HG03354 (cell line): ENCODE data around the gene SLC14A1.
A peak's percentile ranks its signal among the peaks of the same experiment; 100 is the strongest.

ENCODE experiments used
- ATAC-seq: cut with Tn5 transposase; IDR thresholded peaks from one replicate; pipeline ENCODE4 v1.9.1; 2021; ENCODE audit warnings: mild to moderate bottlenecking; ENCODE audit not compliant: unreplicated experiment, poor library complexity, severe bottlenecking

SLC14A1 gene

GRCh38 chr18:45723567-45724355, at the start of gene SLC14A1:
TSS of gene SLC14A1 (plus strand) at chr18:45724181. CDS start at chr18:45730321, 6,140 bp downstream.
- ATAC-seq: no peak

- no peak for ATAC-seq
These were observed 46.6 kb upstream of the SLC14A1 start for GRCh38 chr18:45677276-45677807.

DNA sequence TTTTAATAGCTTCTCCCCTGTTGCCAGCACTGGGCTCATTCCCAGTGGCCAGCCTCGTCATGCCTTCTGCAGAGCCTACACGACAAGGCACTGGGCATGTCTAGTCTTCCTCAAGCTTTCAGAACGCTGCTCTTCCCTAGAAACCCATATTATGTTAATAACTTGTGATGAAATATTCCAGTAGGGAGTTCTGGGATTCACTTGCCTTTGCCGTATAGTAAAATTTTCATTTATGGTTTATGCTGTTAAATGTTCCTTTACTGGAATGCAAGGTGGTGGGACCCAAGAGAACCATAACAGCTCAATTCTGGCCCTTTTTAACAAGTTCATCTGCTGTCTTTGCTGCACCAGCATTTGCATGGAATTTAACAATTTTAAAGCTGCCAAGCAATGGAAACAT, 45.5 kb upstream of the SLC14A1 start:
- no peak for ATAC-seq

GRCh38 chr18:45678850-45679249, 45.1 kb upstream of the SLC14A1 start:
- no peak for ATAC-seq

GRCh38 chr18:45680066-45680690, 43.8 kb upstream of the SLC14A1 start:
- no peak for ATAC-seq

DNA sequence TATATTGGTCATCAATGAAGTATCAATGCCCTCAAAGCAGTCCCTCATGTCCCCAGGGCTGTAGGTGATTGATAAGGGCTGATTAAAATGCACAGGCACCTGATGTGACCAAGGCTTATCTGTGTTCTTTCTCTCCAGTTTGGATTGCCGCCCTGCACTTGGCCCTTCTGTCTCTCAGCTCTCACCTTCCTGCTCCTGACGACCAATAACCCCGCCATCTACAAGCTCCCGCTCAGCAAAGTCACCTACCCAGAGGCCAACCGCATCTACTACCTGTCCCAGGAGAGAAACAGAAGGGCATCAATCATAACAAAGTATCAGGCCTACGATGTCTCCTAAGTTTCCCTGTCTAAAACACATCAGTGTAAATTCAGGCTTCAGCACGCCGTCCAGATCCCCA, 41.8 kb upstream of the SLC14A1 start:
- ATAC-seq: no peak

DNA sequence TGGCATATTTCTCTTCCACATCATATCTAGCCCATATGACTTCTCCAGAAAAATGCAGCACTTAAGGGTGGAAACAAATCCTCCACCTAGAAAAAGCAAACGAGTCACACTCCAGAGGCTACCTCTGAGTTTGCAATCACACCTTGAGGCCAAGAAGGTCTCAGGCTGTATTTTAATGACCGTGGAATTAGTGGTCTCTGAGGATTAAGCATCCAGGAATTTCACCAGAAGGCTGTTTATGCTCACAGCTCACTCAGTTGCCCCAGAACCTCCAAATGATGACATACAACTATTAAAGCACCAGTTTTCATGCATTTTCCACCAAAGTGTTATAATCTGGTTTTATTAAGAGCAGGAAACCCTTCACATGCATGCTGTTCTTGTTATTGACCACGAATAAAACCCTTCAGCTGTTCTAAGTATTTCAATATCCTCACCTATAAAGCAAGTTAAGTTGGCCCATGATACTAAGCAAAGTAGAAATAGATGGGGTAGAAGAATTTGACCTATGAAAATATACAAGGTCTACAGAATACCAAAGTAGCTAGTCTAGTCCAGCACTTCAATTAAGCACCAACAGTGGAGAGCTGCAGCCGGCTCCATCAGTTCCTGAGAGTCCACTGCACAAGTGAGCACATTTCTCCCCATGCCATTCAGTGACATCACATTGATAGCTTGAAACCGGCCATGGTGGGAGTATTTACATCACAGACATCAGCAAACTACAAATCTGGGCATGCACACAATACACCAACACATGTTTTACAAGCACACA, 39.5 kb upstream of the SLC14A1 start:
- ATAC-seq: no peak

DNA sequence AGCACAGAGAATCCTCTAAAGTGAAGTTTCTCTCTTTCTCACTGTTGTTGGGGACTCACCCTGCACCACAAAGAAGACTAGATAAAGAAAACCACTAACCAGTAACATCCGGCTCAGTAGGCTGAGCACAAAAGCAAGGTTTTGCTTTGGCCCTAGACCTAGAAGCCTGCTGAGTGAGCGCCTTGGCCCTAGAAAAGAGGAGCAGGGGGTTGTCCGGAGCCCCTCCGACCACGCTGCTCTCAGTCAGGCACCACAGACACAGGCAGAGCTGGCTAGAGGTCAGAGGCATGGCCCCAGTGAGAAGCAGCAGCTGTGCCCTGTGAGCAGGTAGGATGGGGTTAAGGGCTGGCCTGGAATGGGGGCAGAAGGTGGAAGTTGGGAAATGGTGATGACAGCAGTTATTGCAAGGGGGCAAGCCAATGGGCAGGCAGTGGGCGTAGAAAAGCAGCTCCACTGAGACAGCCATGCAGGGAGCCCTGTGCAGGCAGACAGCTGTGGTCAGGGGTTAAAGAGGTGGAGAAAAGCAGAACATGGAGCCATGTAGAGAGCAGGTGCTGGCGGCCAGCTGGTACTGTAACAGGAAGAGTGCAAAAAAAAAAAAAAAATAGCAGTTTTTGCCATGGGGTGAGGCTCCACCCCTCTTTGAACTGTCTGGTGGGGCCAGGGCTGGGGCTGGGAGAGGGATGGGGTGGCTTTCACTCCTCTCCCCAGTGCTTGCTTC, 36.9 kb upstream of the SLC14A1 start:
- peak; percentile 81 for ATAC-seq

DNA sequence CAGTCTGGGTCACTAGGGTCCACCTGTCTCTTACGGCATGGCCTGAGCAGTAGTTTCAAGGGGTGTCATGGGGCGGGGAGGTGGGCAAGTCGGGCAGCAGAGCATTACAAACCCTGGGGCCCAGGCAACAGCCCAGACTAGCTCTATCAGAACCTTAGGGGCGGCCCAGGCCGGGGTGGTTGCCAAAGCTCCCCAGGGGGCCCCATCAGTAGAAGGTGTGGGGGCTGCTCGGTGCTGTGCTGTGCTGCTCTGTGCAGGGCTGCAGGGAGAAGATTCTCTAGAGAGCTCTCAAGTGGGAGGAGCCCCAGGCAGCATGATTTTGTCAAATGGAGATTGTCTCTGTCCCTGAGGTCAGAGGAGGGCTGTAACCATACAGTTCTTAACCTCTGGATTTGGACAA, 36.4 kb upstream of the SLC14A1 start:
- peak; percentile 51 for ATAC-seq

- no peak for ATAC-seq
These were observed 35.9 kb upstream of the SLC14A1 start for GRCh38 chr18:45688113-45688512.

GRCh38 chr18:45688833-45689232, 35.1 kb upstream of the SLC14A1 start:
- ATAC-seq: peak; percentile 23

- no peak for ATAC-seq
These were observed 34.6 kb upstream of the SLC14A1 start for GRCh38 chr18:45689396-45689795.

DNA sequence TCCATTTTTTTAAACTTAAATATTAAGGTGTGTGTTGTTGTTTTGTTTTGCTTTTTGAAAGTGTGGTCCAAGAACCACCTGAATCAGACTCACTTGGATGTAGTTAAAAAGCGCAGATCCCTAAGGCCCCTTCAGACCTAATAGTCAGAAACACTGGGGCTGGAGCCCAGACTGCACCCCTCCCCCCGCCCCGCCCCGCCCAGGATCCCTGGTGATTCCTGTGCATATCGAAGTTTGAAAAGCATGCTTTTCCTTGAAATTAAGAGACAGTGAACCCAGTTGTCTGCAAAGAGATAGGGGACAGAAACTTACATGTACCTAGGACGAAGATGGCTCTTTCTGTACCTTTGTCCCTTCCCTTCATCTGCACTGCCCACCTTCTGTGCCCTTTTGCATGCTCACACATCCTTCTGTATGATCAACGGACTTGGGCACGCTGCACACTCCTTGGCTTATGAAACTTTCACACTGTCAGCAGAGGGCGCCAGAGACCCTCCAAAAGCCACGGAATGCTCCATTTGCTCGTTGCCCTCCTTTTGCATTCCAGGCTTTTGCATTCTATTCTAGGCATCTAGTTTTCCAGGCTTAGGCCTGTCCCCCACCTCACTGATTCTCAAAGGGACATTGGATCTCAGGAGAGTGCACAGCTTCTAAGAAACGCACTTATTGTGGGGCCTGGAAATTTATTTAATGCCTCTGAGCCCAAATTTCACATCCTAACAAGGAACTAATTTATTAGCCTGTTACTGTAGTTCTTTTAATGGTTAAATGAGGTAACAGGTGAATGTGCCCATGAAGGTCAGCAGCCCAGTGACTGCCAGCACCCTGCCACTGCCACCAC, 32.8 kb upstream of the SLC14A1 start:
- no peak for ATAC-seq

- no peak for ATAC-seq
These were observed 32.2 kb upstream of the SLC14A1 start for GRCh38 chr18:45691816-45692179.

- no peak for ATAC-seq
These were observed 21.2 kb upstream of the SLC14A1 start for GRCh38 chr18:45702708-45703265.

DNA sequence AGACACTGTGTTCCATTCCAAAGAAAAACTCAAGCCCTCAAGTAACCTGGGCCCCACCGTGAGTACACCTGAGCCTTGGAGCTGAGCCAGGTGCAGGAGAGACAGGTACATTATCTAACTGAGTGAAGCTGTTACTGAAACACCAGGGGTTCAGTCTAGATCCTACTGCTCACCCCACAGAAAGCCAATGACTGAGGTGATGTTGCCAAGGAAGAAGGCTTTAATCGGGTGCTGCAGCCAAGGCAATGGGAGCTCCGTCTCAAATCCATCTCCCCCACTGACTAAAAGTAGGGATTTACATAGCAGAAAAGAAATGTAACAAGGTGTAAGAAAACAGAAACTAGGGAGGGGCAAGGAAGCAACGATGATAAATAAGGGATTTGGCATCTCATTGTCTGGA, 15.2 kb upstream of the SLC14A1 start:
- no peak for ATAC-seq

GRCh38 chr18:45712061-45712460, 11.9 kb upstream of the SLC14A1 start:
- no peak for ATAC-seq

DNA sequence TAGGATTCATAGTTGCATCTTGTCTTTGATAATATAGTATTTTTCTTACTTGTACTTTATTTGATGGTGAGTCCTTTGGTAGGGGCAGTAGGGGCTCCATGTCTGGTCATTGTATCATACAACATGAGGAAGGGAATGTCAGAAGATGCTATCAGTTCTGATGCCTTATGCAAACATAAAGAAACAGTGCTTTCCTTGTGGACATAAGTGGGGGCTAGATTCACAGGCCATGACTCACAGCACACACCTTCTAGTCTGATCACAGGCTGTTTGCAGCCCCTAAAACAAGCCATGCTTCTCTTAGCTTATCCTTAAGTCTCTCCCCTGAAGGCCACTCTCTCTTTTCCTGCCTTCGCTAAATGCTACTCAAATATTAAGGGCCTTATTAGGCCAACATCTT, 10.7 kb upstream of the SLC14A1 start:
- ATAC-seq: no peak
